ENCODE results near the gene SCGB2B2. TPM values are rescaled to one million over a fixed set of nuclear protein-coding genes. Genes with fewer than 3 reads are reported as not detected.

Gene SCGB2B2
- total RNA-seq, 1 donor from 2014 or later = not detected

Other genes starting within 250 kb of the SCGB2B2 start
- gene UBA2, start 248.8 kb downstream of the SCGB2B2 start, total RNA-seq = 93.1 and 117 TPM in 2 replicates
- 24.0 and 52.0 TPM in 2 replicates for gene WTIP, start 195.4 kb downstream of the SCGB2B2 start, total RNA-seq
- gene ZNF302, start 519 bp upstream of the SCGB2B2 start, total RNA-seq = 8.1 and 11.5 TPM in 2 replicates
- gene ZNF181, start 57.1 kb upstream of the SCGB2B2 start, total RNA-seq = 12.1 and 19.8 TPM in 2 replicates
- gene ZNF599, start 96.1 kb upstream of the SCGB2B2 start, total RNA-seq = 3.7 and 6.4 TPM in 2 replicates
- gene ZNF30, start 249.7 kb upstream of the SCGB2B2 start, total RNA-seq = 4.1 and 5.4 TPM in 2 replicates

Measured in dermis microvascular lymphatic vessel endothelial cell (primary cell).